ENCODE results near the gene EHD4.
A peak's percentile ranks its signal among the peaks of the same experiment; 100 is the strongest.

The EHD4 gene

GRCh38 chr15:41981371-41982132 lies 9.2 kb upstream of the EHD4 start:
- DNase-seq (ENCODE audit: insufficient read length, low spot score) (no peak), FAIRE-seq (no peak)

GRCh38 chr15:41980654-41981323 lies 8.4 kb upstream of the EHD4 start:
- FAIRE-seq = no peak
- DNase-seq (ENCODE audit: insufficient read length, low spot score) = no peak

DNA sequence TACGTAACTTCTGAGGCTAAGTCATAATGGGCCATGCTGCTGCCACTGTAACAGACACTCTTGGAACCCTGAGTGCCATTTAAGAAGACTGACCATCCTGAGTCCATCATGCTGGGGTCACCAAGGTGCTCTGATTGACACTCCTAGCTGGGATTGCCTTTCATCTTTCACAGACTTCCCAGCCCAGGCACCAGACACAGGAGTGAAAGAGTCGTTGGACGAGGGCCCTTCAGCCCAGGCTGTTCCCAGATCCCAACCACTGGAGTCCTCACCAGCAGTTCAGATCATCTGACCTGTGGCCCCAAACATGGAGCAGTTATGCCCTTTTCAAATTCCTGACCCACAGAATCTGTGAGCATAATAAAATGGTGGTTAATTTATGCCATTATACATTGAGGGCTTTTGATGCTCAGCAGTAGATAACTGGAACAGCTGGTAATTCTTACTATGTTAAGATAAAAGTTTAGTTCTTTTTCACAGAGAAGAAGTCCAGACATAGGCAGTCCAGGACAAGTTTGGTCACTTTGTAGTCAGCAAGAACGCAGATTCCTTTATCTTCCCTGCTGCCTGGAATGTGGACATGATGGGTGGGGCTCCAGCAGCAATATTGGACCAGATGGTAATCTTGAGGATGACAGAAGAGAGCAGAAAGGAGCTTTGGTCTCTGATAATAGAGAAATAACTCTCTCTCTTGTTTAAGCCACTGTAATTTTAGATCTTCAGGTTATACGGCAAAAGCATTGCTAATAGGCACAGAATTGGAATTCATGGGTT lies 7.3 kb upstream of the EHD4 start:
- no peak for FAIRE-seq

DNA sequence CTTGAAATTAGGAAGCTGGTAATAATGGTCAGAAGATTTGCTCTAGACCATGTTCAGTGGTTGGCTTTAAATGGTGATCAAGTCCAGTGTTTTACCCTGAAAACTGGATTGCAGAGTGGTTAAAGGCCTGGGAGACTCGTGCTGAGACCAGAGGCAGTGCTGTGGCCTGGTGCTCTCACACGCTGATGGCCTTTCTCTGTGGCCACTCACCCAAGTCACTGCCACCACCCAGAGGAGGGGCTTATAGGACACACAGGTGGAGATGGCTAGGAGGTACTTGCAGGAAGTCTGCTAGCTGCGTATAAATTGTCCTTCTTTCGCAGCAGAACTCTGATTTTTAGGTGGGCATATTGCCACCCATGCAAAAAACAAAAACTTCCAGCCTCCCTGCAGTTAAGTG lies 6.2 kb upstream of the EHD4 start:
- no peak for FAIRE-seq
- no peak for DNase-seq (ENCODE audit: insufficient read length, low spot score)

More for the DNA sequence above, 7.3 kb upstream of the EHD4 start:
- no peak for DNase-seq (ENCODE audit: insufficient read length, low spot score)

DNA sequence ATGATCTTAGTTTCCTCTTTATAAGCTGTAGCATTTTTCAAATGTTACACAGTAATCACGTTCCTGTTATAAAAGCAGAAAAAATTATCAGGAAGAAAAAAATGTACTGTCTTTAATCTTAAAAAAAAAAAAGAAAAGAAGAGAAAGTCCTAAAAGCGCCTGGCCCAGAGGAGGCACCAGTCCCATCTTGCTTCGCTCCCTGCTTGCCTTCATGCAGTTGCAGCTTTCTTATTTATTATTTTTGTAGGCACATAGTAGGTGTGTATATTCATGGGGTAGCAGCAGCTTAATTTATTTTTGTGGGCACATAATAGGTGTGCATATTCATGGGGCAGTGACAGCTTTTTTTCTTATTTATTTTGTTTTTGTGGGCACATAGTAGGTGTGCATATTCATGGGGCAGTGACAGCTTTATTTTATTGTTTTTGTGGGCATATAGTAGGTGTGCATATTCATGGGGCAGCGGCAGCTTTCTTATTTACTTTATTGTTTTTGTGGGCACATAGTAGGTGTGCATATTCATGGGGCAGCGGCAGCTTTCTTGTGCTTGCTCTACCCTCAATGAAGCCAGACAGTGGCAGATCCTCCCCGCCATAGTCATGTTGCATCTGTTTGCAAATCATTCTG lies 5.5 kb upstream of the EHD4 start:
- no peak for DNase-seq (ENCODE audit: insufficient read length, low spot score)
- FAIRE-seq = no peak

- FAIRE-seq (no peak), DNase-seq (ENCODE audit: insufficient read length, low spot score) (no peak)
Observed at GRCh38 chr15:41975669-41976068, 3.3 kb upstream of the EHD4 start.

DNA sequence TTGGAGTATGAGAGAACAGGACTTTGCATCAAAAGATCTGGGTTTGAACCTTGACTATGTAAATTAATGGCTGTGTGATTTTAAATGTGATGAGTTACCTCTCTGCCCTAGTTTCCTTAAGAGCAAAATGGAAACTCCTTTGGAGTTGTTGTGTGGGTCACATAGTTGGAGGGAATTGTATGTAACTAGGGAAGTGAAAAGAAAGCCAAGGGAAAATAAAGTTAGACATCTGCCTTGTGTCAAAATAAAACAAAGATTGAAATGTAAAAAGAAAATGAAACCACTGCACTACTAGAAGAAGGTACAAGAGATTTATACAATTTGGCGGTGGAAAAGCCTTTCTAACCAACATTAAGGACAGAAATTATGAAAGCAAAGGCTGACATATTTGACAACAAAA lies 1.7 kb upstream of the EHD4 start:
- DNase-seq (ENCODE audit: insufficient read length, low spot score) (no peak), FAIRE-seq (no peak)

DNA sequence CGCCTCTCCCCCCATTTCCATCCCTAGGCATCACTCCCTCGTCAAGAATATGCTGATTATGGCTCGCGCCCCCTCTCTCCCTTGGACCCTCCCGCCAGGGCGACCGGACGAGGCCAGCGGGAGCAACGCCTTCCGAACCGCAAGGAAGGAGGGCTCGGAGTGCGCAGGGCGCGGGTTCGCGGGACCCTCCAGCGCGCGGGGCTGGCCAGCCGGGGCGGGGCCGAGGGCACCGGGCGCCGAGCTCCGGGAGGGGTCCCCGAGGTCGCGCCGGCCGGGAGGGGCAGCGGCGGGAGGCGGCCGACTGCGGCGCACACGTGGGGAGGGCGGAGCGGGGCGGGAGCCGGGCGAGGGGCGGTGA lies 483 bp downstream of the EHD4 start:
- FAIRE-seq (no peak), DNase-seq (ENCODE audit: insufficient read length, low spot score) (no peak)

GRCh38 chr15:41971089-41971894 lies 1.1 kb downstream of the EHD4 start:
- DNase-seq (ENCODE audit: insufficient read length, low spot score) (peak; percentile 65), FAIRE-seq (peak; percentile 91)

GRCh38 chr15:41970456-41970855 lies 1.9 kb downstream of the EHD4 start:
- FAIRE-seq (no peak), DNase-seq (ENCODE audit: insufficient read length, low spot score) (no peak)

- DNase-seq (ENCODE audit: insufficient read length, low spot score) (peak; percentile 24), FAIRE-seq (peak; percentile 92)
Observed at GRCh38 chr15:41969851-41970431, 2.4 kb downstream of the EHD4 start.

DNA sequence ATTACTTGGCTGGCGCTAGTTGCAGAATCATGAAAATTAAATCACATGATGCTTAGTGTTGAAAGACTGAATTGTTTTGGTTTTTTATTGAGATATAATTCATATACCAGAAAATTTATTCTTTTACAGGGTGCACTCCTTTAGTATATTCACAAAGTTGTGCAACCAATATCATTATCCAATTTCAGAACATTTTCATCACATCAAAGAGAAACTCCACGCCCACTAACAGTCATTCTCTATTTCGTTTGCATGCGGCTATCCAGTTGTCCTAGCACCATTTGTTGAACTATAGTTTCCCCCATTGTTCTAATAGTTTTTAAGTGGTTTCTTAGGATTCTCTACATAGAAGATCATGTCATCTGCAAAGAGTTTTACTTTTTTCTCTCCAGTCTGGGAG lies 3.7 kb downstream of the EHD4 start:
- DNase-seq (ENCODE audit: insufficient read length, low spot score) (no peak), FAIRE-seq (peak; percentile 68)

DNA sequence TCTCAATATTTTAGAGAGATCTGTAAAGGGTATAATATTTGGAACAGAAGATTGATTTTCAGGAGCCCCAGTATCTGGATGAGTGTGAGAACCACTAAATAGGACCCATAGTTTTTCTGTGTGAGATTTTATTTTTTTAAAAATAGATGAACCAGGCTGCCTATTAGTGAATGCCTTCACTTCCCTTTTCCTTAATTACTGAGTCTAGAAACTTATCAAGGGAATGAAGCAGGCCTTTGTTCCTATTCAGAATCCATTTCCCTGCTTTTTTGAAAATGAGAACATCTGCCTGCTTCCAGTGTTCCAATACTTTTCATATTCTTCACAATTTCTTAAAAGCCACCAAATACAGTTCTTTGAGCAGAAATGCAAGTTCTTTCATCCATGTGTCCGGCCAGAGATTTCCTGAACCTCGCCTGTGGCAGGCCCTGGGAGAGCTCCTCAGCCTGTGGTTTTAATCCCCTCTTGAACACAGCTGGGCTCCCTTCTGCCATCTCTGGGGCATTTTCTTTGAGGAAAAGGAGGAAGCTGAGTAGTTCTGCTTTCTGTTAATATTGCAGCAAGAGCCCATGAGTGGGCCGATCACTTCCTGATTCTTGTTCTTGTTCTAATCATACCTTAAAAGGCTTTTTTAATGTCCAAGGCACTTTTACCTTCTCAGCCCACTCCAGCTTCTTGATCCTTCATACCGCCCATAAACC lies 4.7 kb downstream of the EHD4 start:
- DNase-seq (ENCODE audit: insufficient read length, low spot score) (peak; percentile 40), FAIRE-seq (peak; percentile 80)

DNA sequence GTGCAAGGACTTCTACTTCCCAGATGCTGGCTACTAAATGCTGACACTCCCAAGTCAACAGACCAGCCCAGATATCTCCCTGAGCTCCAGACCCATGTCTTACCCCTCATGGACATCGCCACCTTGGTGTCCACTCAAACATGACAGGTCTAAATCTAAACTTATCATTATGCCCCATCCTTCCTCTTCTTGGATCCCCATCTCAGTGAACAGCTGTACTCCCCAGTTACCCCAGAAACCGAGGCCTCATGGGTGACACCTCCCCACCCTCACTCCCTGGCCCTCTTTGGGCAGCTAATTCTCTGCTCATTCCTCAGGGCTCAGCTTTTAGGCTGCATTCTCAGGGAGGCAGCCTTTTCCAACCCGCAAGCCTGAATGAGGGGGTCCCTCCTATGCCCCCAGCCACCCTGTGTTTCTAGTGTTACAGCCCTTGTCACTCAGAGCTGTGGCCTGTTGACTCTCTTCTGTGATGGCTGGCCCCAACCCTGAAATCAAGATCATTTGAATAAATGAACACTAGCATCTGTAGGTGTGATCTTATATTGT lies 5.4 kb downstream of the EHD4 start:
- DNase-seq (ENCODE audit: insufficient read length, low spot score) = no peak
- FAIRE-seq = no peak

GRCh38 chr15:41966414-41966812 lies 5.9 kb downstream of the EHD4 start:
- FAIRE-seq (no peak), DNase-seq (ENCODE audit: insufficient read length, low spot score) (no peak)

- DNase-seq (ENCODE audit: insufficient read length, low spot score) (no peak), FAIRE-seq (no peak)
Observed at GRCh38 chr15:41965441-41966413, 6.6 kb downstream of the EHD4 start.

DNA sequence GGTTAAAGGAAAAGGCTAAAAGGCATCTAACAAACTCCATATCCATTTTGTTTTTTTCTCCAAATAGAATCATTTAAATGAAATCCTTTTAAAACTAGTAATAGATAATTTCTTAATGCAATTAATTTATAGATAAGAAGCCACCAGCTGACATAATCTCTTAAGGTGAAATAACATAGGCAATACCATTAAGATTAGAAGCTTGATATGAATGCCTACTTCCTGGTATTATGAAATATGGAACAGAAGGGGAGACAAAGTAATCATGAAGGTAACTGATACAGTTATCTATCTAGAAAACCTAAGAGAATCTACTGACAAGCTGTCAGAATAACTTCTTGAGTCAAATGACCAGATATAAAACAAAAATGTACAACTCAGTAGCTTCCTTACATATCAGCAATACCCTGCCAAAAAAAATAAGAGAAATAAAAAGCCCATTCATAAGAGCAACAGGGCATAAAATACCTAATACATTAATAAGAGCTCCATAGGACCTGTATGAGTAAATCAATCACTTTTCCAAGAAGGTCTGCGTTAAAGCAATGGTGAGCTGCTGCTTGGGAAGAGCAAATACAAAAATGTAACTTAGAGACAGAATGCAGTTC lies 10.7 kb downstream of the EHD4 start:
- no peak for FAIRE-seq
- DNase-seq (ENCODE audit: insufficient read length, low spot score) = no peak
